RWPE2 (cell line): ENCODE data around the gene FAM156A.
"Not testable (repeated sequence)": the region's sequence is repeated elsewhere in the genome, so short reads cannot be mapped to it uniquely, and the experiment has no call there.

Experiments
- ATAC-seq: fragments of 200-7000 bp; cut with Tn5 transposase; 3 replicates; pipeline ENCODE4 v1.9.1; 2021; ENCODE audit warnings: low read depth
- DNase-seq: peaks from one replicate; pipeline ENCODE4 v3.0.0-alpha.2; 2020; ENCODE audit warnings: low spot score
- H3K27ac ChIP-seq: fragments of 450-650 bp; 2 replicates; pipeline ENCODE4 v1.5.1; 2017; ENCODE audit warnings: mild to moderate bottlenecking; ENCODE audit not compliant: poor library complexity, severe bottlenecking
- H3K27me3 ChIP-seq: fragments of 250-450 bp; sonication (Bioruptor Pico); 2 replicates; pipeline ENCODE4 v1.5.1; 2021; ENCODE audit warnings: mild to moderate bottlenecking, moderate library complexity; ENCODE audit not compliant: insufficient read depth, poor library complexity, severe bottlenecking
- H3K36me3 ChIP-seq: fragments of 250-450 bp; sonication (Bioruptor Pico); 2 replicates; pipeline ENCODE4 v1.5.1; 2020; ENCODE audit warnings: low read depth, mild to moderate bottlenecking, moderate library complexity
- H3K4me1 ChIP-seq: fragments of 250-450 bp; sonication (Bioruptor Pico); 2 replicates; pipeline ENCODE4 v1.5.1; 2021; ENCODE audit warnings: mild to moderate bottlenecking, moderate library complexity; ENCODE audit not compliant: insufficient read depth, poor library complexity, severe bottlenecking
- H3K4me3 ChIP-seq: fragments of 250-450 bp; sonication (Bioruptor Pico); 2 replicates; pipeline ENCODE4 v1.5.1; 2021; ENCODE audit warnings: mild to moderate bottlenecking, moderate library complexity; ENCODE audit not compliant: severe bottlenecking
- H3K9me3 ChIP-seq: fragments of 250-450 bp; sonication (Bioruptor Pico); 2 replicates; pipeline ENCODE4 v1.5.1; 2021; ENCODE audit warnings: mild to moderate bottlenecking, moderate library complexity; ENCODE audit not compliant: severe bottlenecking
- TF ChIP-seq, protein P1 (sequence below): fragments of 450-650 bp; IDR thresholded peaks from one replicate; pipeline ENCODE4 v1.5.1; 2017; ENCODE audit warnings: mild to moderate bottlenecking, moderate library complexity; ENCODE audit not compliant: poor library complexity, severe bottlenecking

Gene FAM156A, protein sequence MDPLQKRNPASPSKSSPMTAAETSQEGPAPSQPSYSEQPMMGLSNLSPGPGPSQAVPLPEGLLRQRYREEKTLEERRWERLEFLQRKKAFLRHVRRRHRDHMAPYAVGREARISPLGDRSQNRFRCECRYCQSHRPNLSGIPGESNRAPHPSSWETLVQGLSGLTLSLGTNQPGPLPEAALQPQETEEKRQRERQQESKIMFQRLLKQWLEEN

DNA sequence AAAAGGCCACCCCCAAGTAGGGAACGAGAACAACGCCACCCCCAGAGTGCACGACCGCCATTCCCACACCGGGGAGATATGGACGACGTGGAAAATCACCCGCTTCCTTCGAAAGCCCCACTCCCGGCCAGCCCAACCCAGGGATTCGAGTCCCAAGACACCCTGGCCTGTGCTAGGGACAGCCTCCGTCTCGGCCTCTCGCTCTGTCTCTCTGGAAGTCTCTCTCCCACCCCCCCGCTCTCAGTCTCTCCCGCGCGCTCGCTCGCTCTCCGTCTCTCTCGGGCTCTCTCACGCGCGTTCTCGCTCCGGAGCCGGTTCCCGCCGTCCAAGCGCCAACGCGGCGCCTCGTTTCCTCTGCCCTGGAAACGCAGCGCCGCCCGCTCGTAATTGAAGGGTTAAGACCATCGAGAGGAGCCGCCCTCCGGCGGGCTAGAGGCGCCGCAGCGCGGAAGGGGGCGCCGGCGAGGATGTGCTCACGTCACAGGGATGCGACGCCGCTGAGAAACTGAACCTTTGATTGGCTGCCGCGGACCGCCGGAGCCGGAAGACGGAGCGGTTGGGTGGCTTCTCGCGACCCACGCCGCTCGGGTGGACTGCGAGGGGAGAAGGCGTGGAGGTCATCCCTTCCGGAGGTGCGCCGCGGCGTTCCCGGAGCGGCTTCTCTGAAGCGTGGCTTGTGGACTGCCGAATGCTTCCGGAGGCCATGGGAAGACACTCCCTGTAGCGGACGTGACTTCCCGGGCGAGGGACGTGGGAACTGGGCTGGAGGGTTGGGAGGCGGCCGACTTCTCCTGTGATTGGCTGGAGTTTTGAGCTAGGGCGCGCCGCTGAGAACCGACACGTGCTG lies at the start of gene FAM156A:
TSS of gene FAM156A (minus strand) at position 406 of the 847 bp plus-strand sequence. CDS start 9,930 bp downstream, outside the sequence.
- not testable (repeated sequence) for H3K36me3 ChIP-seq, H3K27ac ChIP-seq, H3K4me1 ChIP-seq, DNase-seq, H3K4me3 ChIP-seq, H3K27me3 ChIP-seq, H3K9me3 ChIP-seq
- ATAC-seq: peak; percentile 81

GRCh38 chrX:53005327-53005726 lies 47.0 kb upstream of the FAM156A start:
- DNase-seq: no peak
- H3K4me1 ChIP-seq: no peaks in the 10 kb centered on the region
- H3K9me3 ChIP-seq: no peaks in the 10 kb centered on the region
- no peak for ATAC-seq
- H3K27me3 ChIP-seq: no peaks in the 10 kb centered on the region
- no peak overlapping the region for H3K4me3 ChIP-seq
- H3K27ac ChIP-seq: no peak overlapping the region
- H3K36me3 ChIP-seq: no peaks in the 10 kb centered on the region
- TF ChIP-seq, protein P1, sequence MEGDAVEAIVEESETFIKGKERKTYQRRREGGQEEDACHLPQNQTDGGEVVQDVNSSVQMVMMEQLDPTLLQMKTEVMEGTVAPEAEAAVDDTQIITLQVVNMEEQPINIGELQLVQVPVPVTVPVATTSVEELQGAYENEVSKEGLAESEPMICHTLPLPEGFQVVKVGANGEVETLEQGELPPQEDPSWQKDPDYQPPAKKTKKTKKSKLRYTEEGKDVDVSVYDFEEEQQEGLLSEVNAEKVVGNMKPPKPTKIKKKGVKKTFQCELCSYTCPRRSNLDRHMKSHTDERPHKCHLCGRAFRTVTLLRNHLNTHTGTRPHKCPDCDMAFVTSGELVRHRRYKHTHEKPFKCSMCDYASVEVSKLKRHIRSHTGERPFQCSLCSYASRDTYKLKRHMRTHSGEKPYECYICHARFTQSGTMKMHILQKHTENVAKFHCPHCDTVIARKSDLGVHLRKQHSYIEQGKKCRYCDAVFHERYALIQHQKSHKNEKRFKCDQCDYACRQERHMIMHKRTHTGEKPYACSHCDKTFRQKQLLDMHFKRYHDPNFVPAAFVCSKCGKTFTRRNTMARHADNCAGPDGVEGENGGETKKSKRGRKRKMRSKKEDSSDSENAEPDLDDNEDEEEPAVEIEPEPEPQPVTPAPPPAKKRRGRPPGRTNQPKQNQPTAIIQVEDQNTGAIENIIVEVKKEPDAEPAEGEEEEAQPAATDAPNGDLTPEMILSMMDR: no peak

- Histone ChIP-seq H3K4me1 (no peaks in the 10 kb centered on the region), H3K36me3 (no peaks in the 10 kb centered on the region), H3K27ac (no peak overlapping the region), H3K4me3 (no peak overlapping the region), H3K27me3 (no peaks in the 10 kb centered on the region), H3K9me3 (no peaks in the 10 kb centered on the region)
- DNase-seq (no peak), ATAC-seq (no peak)
- TF ChIP-seq, protein P1: no peak
These were observed 46.5 kb upstream of the FAM156A start for GRCh38 chrX:53004811-53005210.

DNA sequence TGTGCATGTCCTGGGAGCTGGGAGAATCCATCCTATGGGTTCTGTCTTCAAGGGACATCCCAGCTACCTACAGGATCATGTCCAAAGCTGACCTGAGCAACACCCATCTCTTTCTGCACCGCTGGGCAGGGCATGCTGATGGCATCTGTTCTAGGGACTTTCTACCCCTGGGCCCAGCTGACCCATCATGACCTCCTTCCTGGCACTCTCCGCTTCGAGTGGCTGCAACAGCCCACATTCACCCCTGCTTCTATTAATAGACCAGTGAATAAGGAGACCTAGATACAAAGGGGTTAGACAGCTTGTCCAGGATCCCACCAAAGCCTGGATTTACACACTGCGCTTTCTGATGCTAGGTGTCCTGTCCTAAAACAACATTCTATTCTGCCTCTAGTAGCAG lies 45.7 kb upstream of the FAM156A start:
- TF ChIP-seq, protein P1: no peak
- Histone ChIP-seq H3K27ac (no peak overlapping the region), H3K4me1 (no peaks in the 10 kb centered on the region), H3K27me3 (no peaks in the 10 kb centered on the region), H3K9me3 (no peaks in the 10 kb centered on the region), H3K36me3 (no peaks in the 10 kb centered on the region), H3K4me3 (no peak overlapping the region)
- DNase-seq (no peak), ATAC-seq (no peak)

DNA sequence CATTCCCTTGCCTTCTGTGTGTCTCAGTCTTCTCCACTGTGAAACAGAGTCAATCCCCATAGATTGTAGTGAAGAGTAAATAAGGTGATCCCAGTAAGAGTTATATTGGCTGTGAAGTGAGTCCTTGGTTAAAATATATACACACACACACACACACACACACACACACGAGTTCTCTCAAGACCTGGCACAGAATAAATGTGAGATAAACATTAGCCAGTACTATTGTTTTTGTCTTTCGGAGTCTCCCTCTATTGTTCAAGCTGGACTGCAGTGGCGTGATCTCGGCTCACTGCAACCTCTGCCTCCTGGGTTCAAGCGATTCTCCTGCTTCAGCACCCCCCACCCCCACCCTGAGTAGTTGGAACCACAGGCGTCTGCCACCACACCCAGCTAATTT lies 44.8 kb upstream of the FAM156A start:
- no peaks in the 10 kb centered on the region for H3K27me3 ChIP-seq
- H3K9me3 ChIP-seq: no peaks in the 10 kb centered on the region
- H3K27ac ChIP-seq: no peak overlapping the region
- ATAC-seq (no peak), DNase-seq (no peak)
- no peaks in the 10 kb centered on the region for H3K36me3 ChIP-seq
- no peaks in the 10 kb centered on the region for H3K4me1 ChIP-seq
- TF ChIP-seq, protein P1: no peak
- H3K4me3 ChIP-seq: no peak overlapping the region
